Neural cell (in vitro differentiated cells): Measurements from ENCODE around the gene KDM4B. TPM values are rescaled to one million over a fixed set of nuclear protein-coding genes. Genes with fewer than 3 reads are reported as not detected.

ENCODE experiments used
- H2AFZ ChIP-seq: fragments of 200-600, 300-800 bp; sonication (generic), shearing (Covaris generic); 2 replicates; pipeline ENCODE4 v1.6.0; 2014; ENCODE audit warnings: low read depth, mild to moderate bottlenecking, antibody characterized with exemption, low read length, moderate library complexity
- H3F3A ChIP-seq: fragments of 200-600 bp; shearing (Covaris generic); 2 replicates; pipeline ENCODE4 v1.6.1; 2016; ENCODE audit warnings: mild to moderate bottlenecking, moderate library complexity, mixed read lengths, antibody characterized with exemption, low read length; ENCODE audit not compliant: insufficient read depth, poor library complexity, severe bottlenecking
- H3K27ac ChIP-seq: fragments of 200-600, 300-800 bp; sonication (generic), shearing (Covaris generic); 2 replicates; pipeline ENCODE4 v1.5.1; 2014; ENCODE audit warnings: mild to moderate bottlenecking, low read length, moderate library complexity
- H3K27me3 ChIP-seq: fragments of 300-800, 200-600 bp; sonication (generic), shearing (Covaris generic); 2 replicates; pipeline ENCODE4 v1.6.0; 2014; ENCODE audit warnings: mild to moderate bottlenecking, low read depth, low read length, moderate library complexity; ENCODE audit not compliant: insufficient read depth
- H3K36me3 ChIP-seq: fragments of 300-800, 200-600 bp; sonication (generic), shearing (Covaris generic); 2 replicates; pipeline ENCODE4 v1.5.1; 2014; ENCODE audit warnings: mild to moderate bottlenecking, antibody characterized with exemption, low read length, moderate library complexity; ENCODE audit not compliant: insufficient read depth
- H3K4me2 ChIP-seq: fragments of 300-800, 200-600 bp; sonication (generic), shearing (Covaris generic); 2 replicates; pipeline ENCODE4 v1.6.0; 2014; ENCODE audit warnings: mild to moderate bottlenecking, low read length
- H3K4me3 ChIP-seq: fragments of 300-800, 200-600 bp; sonication (generic), shearing (Covaris generic); 2 replicates; pipeline ENCODE4 v1.5.1; 2014; ENCODE audit warnings: mild to moderate bottlenecking, low read length, moderate library complexity
- H3K79me2 ChIP-seq: fragments of 200-600 bp; shearing (Covaris generic); replicated peaks from 2 replicates; pipeline ENCODE4 v1.6.0; 2014; ENCODE audit warnings: mild to moderate bottlenecking, low read length, moderate library complexity; ENCODE audit not compliant: insufficient read depth
- H3K9ac ChIP-seq: fragments of 300-800, 200-600 bp; sonication (generic), shearing (Covaris generic); 2 replicates; pipeline ENCODE4 v1.6.1; 2016; ENCODE audit warnings: mild to moderate bottlenecking, low read length, mixed read lengths
- H3K9me2 ChIP-seq: fragments of 200-600 bp; shearing (Covaris generic); 2 replicates; pipeline ENCODE4 v1.6.1; 2016; ENCODE audit warnings: mild to moderate bottlenecking, low read length, mixed read lengths; ENCODE audit not compliant: insufficient read depth
- H3K9me3 ChIP-seq: fragments of 200-600, 300-800 bp; sonication (generic), shearing (Covaris generic); 2 replicates; pipeline ENCODE4 v1.6.1; 2016; ENCODE audit warnings: mild to moderate bottlenecking, mixed run types, low read length, moderate library complexity, mixed read lengths
- H4K20me1 ChIP-seq: fragments of 200-600 bp; shearing (Covaris generic); 2 replicates; pipeline ENCODE4 v1.6.1; 2016; ENCODE audit warnings: mild to moderate bottlenecking, mixed run types; ENCODE audit not compliant: insufficient read depth
- EP300 ChIP-seq: fragments of 450-650 bp; conservative IDR thresholded peaks from 2 replicates; pipeline ENCODE4 v1.6.1; 2014; ENCODE audit warnings: antibody characterized with exemption, mild to moderate bottlenecking, moderate library complexity; ENCODE audit not compliant: poor library complexity, severe bottlenecking
- EZH2 ChIP-seq: fragments of 200-600, 300-800 bp; shearing (Covaris generic), sonication (generic); IDR thresholded peaks from 2 replicates; pipeline ENCODE4 v1.6.1; 2014; ENCODE audit warnings: antibody characterized with exemption, low read length, borderline replicate concordance, mild to moderate bottlenecking; ENCODE audit not compliant: insufficient read depth, poor library complexity, severe bottlenecking
- MXI1 ChIP-seq: fragments of 450-650 bp; conservative IDR thresholded peaks from 2 replicates; pipeline ENCODE4 v1.6.1; 2014; ENCODE audit warnings: antibody characterized with exemption, mild to moderate bottlenecking; ENCODE audit not compliant: poor library complexity, severe bottlenecking
- POLR2AphosphoS5 ChIP-seq: IDR thresholded peaks from 2 replicates; pipeline ENCODE4 v1.6.1; 2012
- RAD21 ChIP-seq: fragments of 450-650 bp; conservative IDR thresholded peaks from 2 replicates; pipeline ENCODE4 v1.6.1; 2014; ENCODE audit warnings: antibody characterized with exemption, mild to moderate bottlenecking, moderate library complexity
- SMC3 ChIP-seq: fragments of 450-650 bp; conservative IDR thresholded peaks from 2 replicates; pipeline ENCODE4 v1.6.1; 2014; ENCODE audit warnings: antibody characterized with exemption, mild to moderate bottlenecking, moderate library complexity; ENCODE audit not compliant: poor library complexity
- TAF1 ChIP-seq: IDR thresholded peaks from 2 replicates; pipeline ENCODE4 v1.6.1; 2012; ENCODE audit warnings: low read depth
- polyA plus RNA-seq: library from polyadenylated mRNA; depleted of rRNA; stranded (reverse); fragments of >200 nt; gene quantifications from 2 replicates; pipeline ENCODE4 v1.2.3, GENCODE V29; 2014
- TF ChIP-seq, protein P1 (sequence below): IDR thresholded peaks from 2 replicates; pipeline ENCODE4 v1.6.1; 2012; ENCODE audit warnings: borderline replicate concordance
- TF ChIP-seq, protein P2 (sequence below): fragments of 450-650 bp; IDR thresholded peaks from 2 replicates; pipeline ENCODE4 v1.5.1; 2014; ENCODE audit warnings: antibody characterized with exemption, mild to moderate bottlenecking, moderate library complexity; ENCODE audit not compliant: poor library complexity, severe bottlenecking

The KDM4B gene
- polyA plus RNA-seq, 1 donor from 2014 or later = 19.1 TPM

DNA sequence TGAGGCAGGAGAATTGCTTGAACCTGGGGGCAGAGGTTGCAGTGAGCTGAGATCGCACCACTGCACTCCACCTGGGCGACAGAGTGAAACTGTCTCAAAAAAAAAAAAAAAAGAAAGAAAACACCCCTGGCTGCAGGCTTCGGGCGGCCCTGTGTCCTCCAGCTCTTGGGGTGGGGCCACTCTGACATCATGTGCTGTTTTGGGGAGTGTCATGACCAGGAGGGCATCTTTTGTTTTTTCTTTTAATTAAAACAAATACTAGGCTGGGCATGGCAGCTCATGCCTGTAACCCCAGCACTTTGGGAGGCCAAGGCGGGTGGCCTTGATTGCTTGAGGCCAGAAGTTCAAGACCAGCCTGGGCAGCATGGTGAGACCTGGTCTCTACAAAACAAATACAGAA is 52.1 kb downstream of the KDM4B start:
- Histone ChIP-seq H3K9ac (no peak overlapping the region), H3K36me3 (no peaks in the 10 kb centered on the region), H3K4me3 (no peak overlapping the region), H4K20me1 (no peaks in the 10 kb centered on the region), H3K27ac (no peak overlapping the region), H3K9me3 (no peaks in the 10 kb centered on the region), H2AFZ (no peak overlapping the region), H3K27me3 (no peaks in the 10 kb centered on the region), H3K9me2 (no peaks in the 10 kb centered on the region), H3F3A (no peaks in the 10 kb centered on the region), H3K4me2 (no peak overlapping the region), H3K79me2 (peaks cover 22% of the 10 kb centered on the region)
- TF ChIP-seq, protein P1, sequence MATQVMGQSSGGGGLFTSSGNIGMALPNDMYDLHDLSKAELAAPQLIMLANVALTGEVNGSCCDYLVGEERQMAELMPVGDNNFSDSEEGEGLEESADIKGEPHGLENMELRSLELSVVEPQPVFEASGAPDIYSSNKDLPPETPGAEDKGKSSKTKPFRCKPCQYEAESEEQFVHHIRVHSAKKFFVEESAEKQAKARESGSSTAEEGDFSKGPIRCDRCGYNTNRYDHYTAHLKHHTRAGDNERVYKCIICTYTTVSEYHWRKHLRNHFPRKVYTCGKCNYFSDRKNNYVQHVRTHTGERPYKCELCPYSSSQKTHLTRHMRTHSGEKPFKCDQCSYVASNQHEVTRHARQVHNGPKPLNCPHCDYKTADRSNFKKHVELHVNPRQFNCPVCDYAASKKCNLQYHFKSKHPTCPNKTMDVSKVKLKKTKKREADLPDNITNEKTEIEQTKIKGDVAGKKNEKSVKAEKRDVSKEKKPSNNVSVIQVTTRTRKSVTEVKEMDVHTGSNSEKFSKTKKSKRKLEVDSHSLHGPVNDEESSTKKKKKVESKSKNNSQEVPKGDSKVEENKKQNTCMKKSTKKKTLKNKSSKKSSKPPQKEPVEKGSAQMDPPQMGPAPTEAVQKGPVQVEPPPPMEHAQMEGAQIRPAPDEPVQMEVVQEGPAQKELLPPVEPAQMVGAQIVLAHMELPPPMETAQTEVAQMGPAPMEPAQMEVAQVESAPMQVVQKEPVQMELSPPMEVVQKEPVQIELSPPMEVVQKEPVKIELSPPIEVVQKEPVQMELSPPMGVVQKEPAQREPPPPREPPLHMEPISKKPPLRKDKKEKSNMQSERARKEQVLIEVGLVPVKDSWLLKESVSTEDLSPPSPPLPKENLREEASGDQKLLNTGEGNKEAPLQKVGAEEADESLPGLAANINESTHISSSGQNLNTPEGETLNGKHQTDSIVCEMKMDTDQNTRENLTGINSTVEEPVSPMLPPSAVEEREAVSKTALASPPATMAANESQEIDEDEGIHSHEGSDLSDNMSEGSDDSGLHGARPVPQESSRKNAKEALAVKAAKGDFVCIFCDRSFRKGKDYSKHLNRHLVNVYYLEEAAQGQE = no peak
- TF ChIP-seq POLR2AphosphoS5 (no peak), MXI1 (no peak), TAF1 (no peak)

DNA sequence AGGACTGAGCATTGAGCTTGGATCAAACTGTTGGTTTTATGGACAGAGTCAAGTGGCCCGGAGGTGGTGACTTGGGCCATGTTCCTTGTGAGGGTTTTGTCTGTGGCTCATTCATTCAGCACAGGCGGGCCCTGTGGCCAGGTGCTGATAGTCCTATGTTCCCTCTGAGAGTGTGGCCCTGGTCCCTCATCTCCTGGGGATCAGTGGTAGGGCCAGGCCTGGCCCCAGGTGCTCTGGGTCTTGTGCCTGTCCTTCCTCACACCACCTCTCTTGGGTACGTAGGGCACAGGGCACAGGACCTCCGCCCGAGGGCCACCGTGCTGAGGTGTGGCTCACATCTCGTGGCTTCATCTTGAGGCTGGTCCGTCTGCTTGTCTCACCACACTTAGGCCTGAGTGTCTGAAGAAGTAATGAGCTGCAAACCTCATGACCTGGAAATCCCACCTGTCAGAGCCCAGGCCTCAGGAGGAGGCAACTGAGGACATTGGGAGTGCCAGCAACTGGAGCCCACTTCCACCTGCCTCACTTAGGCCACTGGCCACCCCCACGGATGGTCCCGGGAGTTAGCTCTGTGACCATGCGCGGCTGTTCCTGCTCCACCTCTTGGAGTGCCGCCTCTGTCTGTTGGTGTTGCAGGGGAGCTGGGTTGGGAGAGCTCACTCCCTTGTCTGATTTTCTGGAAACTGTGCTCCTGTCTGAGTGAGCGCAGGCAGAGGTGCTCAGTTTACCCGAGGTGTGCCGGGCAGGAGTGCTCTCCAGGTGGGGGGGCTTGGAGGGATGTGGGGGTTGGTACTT is 53.4 kb downstream of the KDM4B start:
- Histone ChIP-seq H3K4me3 (no peak overlapping the region), H3K27ac (no peak overlapping the region), H3F3A (no peaks in the 10 kb centered on the region), H3K9me3 (no peaks in the 10 kb centered on the region), H4K20me1 (no peaks in the 10 kb centered on the region), H3K4me2 (no peak overlapping the region), H3K36me3 (no peaks in the 10 kb centered on the region), H3K9me2 (no peaks in the 10 kb centered on the region), H2AFZ (no peak overlapping the region), H3K27me3 (no peaks in the 10 kb centered on the region), H3K9ac (no peak overlapping the region), H3K79me2 (peaks cover 27% of the 10 kb centered on the region)
- TF ChIP-seq, protein P2, sequence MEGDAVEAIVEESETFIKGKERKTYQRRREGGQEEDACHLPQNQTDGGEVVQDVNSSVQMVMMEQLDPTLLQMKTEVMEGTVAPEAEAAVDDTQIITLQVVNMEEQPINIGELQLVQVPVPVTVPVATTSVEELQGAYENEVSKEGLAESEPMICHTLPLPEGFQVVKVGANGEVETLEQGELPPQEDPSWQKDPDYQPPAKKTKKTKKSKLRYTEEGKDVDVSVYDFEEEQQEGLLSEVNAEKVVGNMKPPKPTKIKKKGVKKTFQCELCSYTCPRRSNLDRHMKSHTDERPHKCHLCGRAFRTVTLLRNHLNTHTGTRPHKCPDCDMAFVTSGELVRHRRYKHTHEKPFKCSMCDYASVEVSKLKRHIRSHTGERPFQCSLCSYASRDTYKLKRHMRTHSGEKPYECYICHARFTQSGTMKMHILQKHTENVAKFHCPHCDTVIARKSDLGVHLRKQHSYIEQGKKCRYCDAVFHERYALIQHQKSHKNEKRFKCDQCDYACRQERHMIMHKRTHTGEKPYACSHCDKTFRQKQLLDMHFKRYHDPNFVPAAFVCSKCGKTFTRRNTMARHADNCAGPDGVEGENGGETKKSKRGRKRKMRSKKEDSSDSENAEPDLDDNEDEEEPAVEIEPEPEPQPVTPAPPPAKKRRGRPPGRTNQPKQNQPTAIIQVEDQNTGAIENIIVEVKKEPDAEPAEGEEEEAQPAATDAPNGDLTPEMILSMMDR = no peak
- no peak for TF ChIP-seq EZH2
- TF ChIP-seq TAF1 = no peak
- no peak for TF ChIP-seq MXI1
- TF ChIP-seq, protein P1 = no peak
- no peak for TF ChIP-seq RAD21
- TF ChIP-seq POLR2AphosphoS5 = no peak
- TF ChIP-seq SMC3 = no peak
- TF ChIP-seq EP300 = no peak
